HG03565 (cell line): ENCODE measurements around the gene MAN2A1.
"Not testable (repeated sequence)": the region's sequence is repeated elsewhere in the genome, so short reads cannot be mapped to it uniquely, and the experiment has no call there.

ENCODE experiments used
- ATAC-seq: cut with Tn5 transposase; IDR thresholded peaks from one replicate; pipeline ENCODE4 v1.9.1; 2021; ENCODE audit warnings: mild to moderate bottlenecking, moderate library complexity; ENCODE audit not compliant: unreplicated experiment

Gene MAN2A1

GRCh38 chr5:109857405-109858031 lies 167.8 kb downstream of the MAN2A1 start:
- ATAC-seq, result no peak

- no peak for ATAC-seq
Observed at GRCh38 chr5:109859537-109859936, 169.8 kb downstream of the MAN2A1 start.

GRCh38 chr5:109862301-109862700 lies 172.6 kb downstream of the MAN2A1 start:
- no peak for ATAC-seq

- peak; percentile 49 for ATAC-seq
Observed at GRCh38 chr5:109863752-109864151, 174.0 kb downstream of the MAN2A1 start.

- no peak for ATAC-seq
Observed at GRCh38 chr5:109865637-109866036, 175.9 kb downstream of the MAN2A1 start.

- no peak for ATAC-seq
Observed at GRCh38 chr5:109866051-109866450, 176.3 kb downstream of the MAN2A1 start.

- ATAC-seq, result no peak
Observed at GRCh38 chr5:109868737-109869136, 179.0 kb downstream of the MAN2A1 start.

GRCh38 chr5:109873687-109874086 lies 184.0 kb downstream of the MAN2A1 start:
- ATAC-seq, result no peak

GRCh38 chr5:109874108-109874507 lies 184.4 kb downstream of the MAN2A1 start:
- no peak for ATAC-seq

- no peak for ATAC-seq
Observed at GRCh38 chr5:109876030-109876725, 186.5 kb downstream of the MAN2A1 start.

GRCh38 chr5:109876941-109877669 lies 187.4 kb downstream of the MAN2A1 start:
- ATAC-seq, result no peak

- no peak for ATAC-seq
Observed at GRCh38 chr5:109877670-109878045, 187.9 kb downstream of the MAN2A1 start.

GRCh38 chr5:109878887-109879286 lies 189.2 kb downstream of the MAN2A1 start:
- no peak for ATAC-seq

- ATAC-seq, result no peak
Observed at GRCh38 chr5:109880907-109881685, 191.4 kb downstream of the MAN2A1 start.

- ATAC-seq, result no peak
Observed at GRCh38 chr5:109882546-109882945, 192.8 kb downstream of the MAN2A1 start.

GRCh38 chr5:109884676-109885075 lies 194.9 kb downstream of the MAN2A1 start:
- no peak for ATAC-seq

- no peak for ATAC-seq
Observed at GRCh38 chr5:109885205-109885604, 195.5 kb downstream of the MAN2A1 start.

GRCh38 chr5:109888989-109889388 lies 199.3 kb downstream of the MAN2A1 start:
- no peak for ATAC-seq

- not testable (repeated sequence) for ATAC-seq
Observed at GRCh38 chr5:109893271-109893670, 203.5 kb downstream of the MAN2A1 start.

GRCh38 chr5:109898269-109899162 lies 208.8 kb downstream of the MAN2A1 start:
- no peak for ATAC-seq
